SIG-M5 (cell line): ENCODE data around the gene ZNF518B.
"Not testable (repeated sequence)": the region's sequence is repeated elsewhere in the genome, so short reads cannot be mapped to it uniquely, and the experiment has no call there.

Source experiments
- DNase-seq: peaks from one replicate; lab custom pipeline; 2025; lab: John Stamatoyannopoulos, UW

Gene ZNF518B

GRCh38 chr4:10456260-10456594 lies 999 bp downstream of the ZNF518B start:
- DNase-seq = no peak

GRCh38 chr4:10455133-10455532 lies 2.1 kb downstream of the ZNF518B start:
- no peak for DNase-seq

- DNase-seq = no peak
Observed at GRCh38 chr4:10454726-10455125, 2.5 kb downstream of the ZNF518B start.

- DNase-seq = no peak
Observed at GRCh38 chr4:10454121-10454520, 3.1 kb downstream of the ZNF518B start.

- DNase-seq = no peak
Observed at GRCh38 chr4:10448991-10449390, 8.2 kb downstream of the ZNF518B start.

- DNase-seq = no peak
Observed at GRCh38 chr4:10442976-10443375, 14.2 kb downstream of the ZNF518B start.

GRCh38 chr4:10441512-10441911 lies 15.7 kb downstream of the ZNF518B start:
- no peak for DNase-seq

- DNase-seq = no peak
Observed at GRCh38 chr4:10438924-10439323, 18.3 kb downstream of the ZNF518B start.

- DNase-seq = no peak
Observed at GRCh38 chr4:10437735-10438134, 19.5 kb downstream of the ZNF518B start.

- not testable (repeated sequence) for DNase-seq
Observed at GRCh38 chr4:10427680-10428079, 29.5 kb downstream of the ZNF518B start.

- no peak for DNase-seq
Observed at GRCh38 chr4:10421344-10422055, 35.7 kb downstream of the ZNF518B start.

- DNase-seq = no peak
Observed at GRCh38 chr4:10417740-10418139, 39.5 kb downstream of the ZNF518B start.

GRCh38 chr4:10416441-10416840 lies 40.8 kb downstream of the ZNF518B start:
- no peak for DNase-seq

GRCh38 chr4:10413177-10413576 lies 44.0 kb downstream of the ZNF518B start:
- DNase-seq = no peak

- no peak for DNase-seq
Observed at GRCh38 chr4:10405672-10406071, 51.6 kb downstream of the ZNF518B start.

- DNase-seq = no peak
Observed at GRCh38 chr4:10403633-10404445, 53.4 kb downstream of the ZNF518B start.

GRCh38 chr4:10395971-10396580 lies 61.1 kb downstream of the ZNF518B start:
- no peak for DNase-seq
